DOHH2 (cell line): ENCODE results near the gene TNN.
A peak's percentile ranks its signal among the peaks of the same experiment; 100 is the strongest.

Experiments used
- EZH2phosphoT487 ChIP-seq: fragments of 200-600 bp; sonication (generic); IDR thresholded peaks from 2 replicates; pipeline ENCODE4 v1.6.1; 2017; ENCODE audit warnings: borderline replicate concordance, mild to moderate bottlenecking, antibody characterized with exemption, low read length, moderate library complexity, mixed read lengths
- TF ChIP-seq, protein P1 (sequence below): fragments of 200-600 bp; sonication (generic); IDR thresholded peaks from one replicate; pipeline ENCODE4 v1.5.1; 2014; ENCODE audit warnings: antibody characterized with exemption, mild to moderate bottlenecking, low read depth, low read length; ENCODE audit not compliant: poor library complexity, severe bottlenecking

DNA sequence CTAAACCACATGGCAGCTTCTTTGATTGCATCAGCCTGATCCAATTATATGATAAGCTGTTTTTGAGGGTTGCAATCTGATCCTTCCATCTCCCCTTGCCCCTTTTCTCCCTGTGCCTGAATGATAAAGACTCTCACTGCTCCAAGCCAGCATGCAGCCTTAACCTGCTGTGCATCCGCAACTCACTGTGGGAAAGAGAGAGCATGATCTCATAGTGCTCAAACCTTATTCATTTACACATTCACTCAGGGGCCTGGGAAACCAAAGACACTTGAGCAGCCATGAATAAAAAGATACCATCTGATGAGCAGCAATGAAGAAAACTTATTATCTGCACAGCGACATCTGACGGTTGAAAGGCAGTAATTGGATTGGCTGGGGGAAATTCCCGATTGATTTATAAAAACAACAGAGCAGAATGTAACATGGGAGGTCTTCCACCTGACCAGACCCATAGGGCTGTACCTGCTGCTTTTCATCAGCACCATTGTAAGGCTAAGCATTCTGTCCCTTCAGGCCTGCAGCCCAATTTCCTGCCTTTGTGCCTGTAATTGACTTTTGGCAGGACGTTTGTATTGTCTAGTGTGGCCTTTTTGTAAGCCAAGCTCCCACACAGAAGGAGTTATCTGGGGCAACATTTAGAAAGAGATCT lies 62.5 kb downstream of the TNN start:
- TF ChIP-seq, protein P1, sequence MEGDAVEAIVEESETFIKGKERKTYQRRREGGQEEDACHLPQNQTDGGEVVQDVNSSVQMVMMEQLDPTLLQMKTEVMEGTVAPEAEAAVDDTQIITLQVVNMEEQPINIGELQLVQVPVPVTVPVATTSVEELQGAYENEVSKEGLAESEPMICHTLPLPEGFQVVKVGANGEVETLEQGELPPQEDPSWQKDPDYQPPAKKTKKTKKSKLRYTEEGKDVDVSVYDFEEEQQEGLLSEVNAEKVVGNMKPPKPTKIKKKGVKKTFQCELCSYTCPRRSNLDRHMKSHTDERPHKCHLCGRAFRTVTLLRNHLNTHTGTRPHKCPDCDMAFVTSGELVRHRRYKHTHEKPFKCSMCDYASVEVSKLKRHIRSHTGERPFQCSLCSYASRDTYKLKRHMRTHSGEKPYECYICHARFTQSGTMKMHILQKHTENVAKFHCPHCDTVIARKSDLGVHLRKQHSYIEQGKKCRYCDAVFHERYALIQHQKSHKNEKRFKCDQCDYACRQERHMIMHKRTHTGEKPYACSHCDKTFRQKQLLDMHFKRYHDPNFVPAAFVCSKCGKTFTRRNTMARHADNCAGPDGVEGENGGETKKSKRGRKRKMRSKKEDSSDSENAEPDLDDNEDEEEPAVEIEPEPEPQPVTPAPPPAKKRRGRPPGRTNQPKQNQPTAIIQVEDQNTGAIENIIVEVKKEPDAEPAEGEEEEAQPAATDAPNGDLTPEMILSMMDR, result peak; percentile 41
- TF ChIP-seq EZH2phosphoT487, result no peak
